ENCODE data around the gene STAC.
"Not testable (repeated sequence)": the region's sequence is repeated elsewhere in the genome, so short reads cannot be mapped to it uniquely, and the experiment has no call there.

The STAC gene

GRCh38 chr3:36417237-36417636, 36.9 kb downstream of the STAC start:
- no peak for DNase-seq

GRCh38 chr3:36418296-36418695, 38.0 kb downstream of the STAC start:
- no peak for DNase-seq

GRCh38 chr3:36428445-36428844, 48.1 kb downstream of the STAC start:
- DNase-seq = no peak

GRCh38 chr3:36429986-36430485, 49.7 kb downstream of the STAC start:
- no peak for DNase-seq

- DNase-seq = no peak
These were observed 53.2 kb downstream of the STAC start for GRCh38 chr3:36433511-36433910.

- no peak for DNase-seq
These were observed 54.6 kb downstream of the STAC start for GRCh38 chr3:36434687-36435426.

- DNase-seq = no peak
These were observed 62.9 kb downstream of the STAC start for GRCh38 chr3:36443028-36443686.

- no peak for DNase-seq
These were observed 64.6 kb downstream of the STAC start for GRCh38 chr3:36444909-36445308.

- DNase-seq = no peak
These were observed 66.0 kb downstream of the STAC start for GRCh38 chr3:36446276-36446675.

GRCh38 chr3:36447061-36447460, 66.8 kb downstream of the STAC start:
- no peak for DNase-seq

- no peak for DNase-seq
These were observed 71.5 kb downstream of the STAC start for GRCh38 chr3:36451816-36452215.

GRCh38 chr3:36453213-36453612, 72.9 kb downstream of the STAC start:
- DNase-seq = not testable (repeated sequence)

- DNase-seq = not testable (repeated sequence)
These were observed 73.6 kb downstream of the STAC start for GRCh38 chr3:36453896-36454295.

- no peak for DNase-seq
These were observed 75.1 kb downstream of the STAC start for GRCh38 chr3:36455406-36455805.

- DNase-seq = no peak
These were observed 76.5 kb downstream of the STAC start for GRCh38 chr3:36456784-36457183.

GRCh38 chr3:36457667-36458066, 77.4 kb downstream of the STAC start:
- no peak for DNase-seq

GRCh38 chr3:36459177-36459576, 78.9 kb downstream of the STAC start:
- no peak for DNase-seq

GRCh38 chr3:36461597-36461996, 81.3 kb downstream of the STAC start:
- DNase-seq = no peak

- not testable (repeated sequence) for DNase-seq
These were observed 91.7 kb downstream of the STAC start for GRCh38 chr3:36472045-36472444.

- DNase-seq = no peak
These were observed 95.3 kb downstream of the STAC start for GRCh38 chr3:36475558-36475957.

- DNase-seq = no peak
These were observed 96.1 kb downstream of the STAC start for GRCh38 chr3:36476286-36476942.

- no peak for DNase-seq
These were observed 97.4 kb downstream of the STAC start for GRCh38 chr3:36477655-36478054.

GRCh38 chr3:36480911-36481648, 100.8 kb downstream of the STAC start:
- DNase-seq = no peak

All from stimulated activated CD8-positive, alpha-beta memory T cell treated with anti-CD3 and anti-CD28 coated beads, Interleukin-4, amount 100 ng/mL, for 48 hours (primary cell).